Right ventricle myocardium superior (tissue), 1 donor: ENCODE results near the gene ITPRIPL2. TPM values are rescaled to one million over a fixed set of nuclear protein-coding genes. Genes with fewer than 3 reads are reported as not detected.

ENCODE experiments used
- ATAC-seq: fragments of 200-7000 bp; cut with Tn5 transposase; one replicate; pipeline ENCODE4 v1.9.1; 2020; ENCODE audit warnings: mild to moderate bottlenecking; ENCODE audit not compliant: poor library complexity
- DNase-seq: peaks from one replicate; pipeline ENCODE4 v3.0.0-alpha.2; 2020
- intact Hi-C: fragments of 100-400 bp; cut with DNase I; formaldehyde crosslinking; loops from one replicate; pipeline ENCODE4 v1.11.2; 2022
- total RNA-seq: library from RNA; stranded (reverse); fragmentation: NEBNext Ultra II Directional; extraction: Animal tissue kit (Norgen Biotek cat#: 25700); gene quantifications from one replicate; pipeline ENCODE4 v1.2.1, GENCODE V29; 2021
- donor health status: DM: no; HTN: yes; CAD: no; lungs with severe emphysema.

Gene ITPRIPL2
- total RNA-seq, 1 donor from 2014 or later: 15.7 TPM

DNA sequence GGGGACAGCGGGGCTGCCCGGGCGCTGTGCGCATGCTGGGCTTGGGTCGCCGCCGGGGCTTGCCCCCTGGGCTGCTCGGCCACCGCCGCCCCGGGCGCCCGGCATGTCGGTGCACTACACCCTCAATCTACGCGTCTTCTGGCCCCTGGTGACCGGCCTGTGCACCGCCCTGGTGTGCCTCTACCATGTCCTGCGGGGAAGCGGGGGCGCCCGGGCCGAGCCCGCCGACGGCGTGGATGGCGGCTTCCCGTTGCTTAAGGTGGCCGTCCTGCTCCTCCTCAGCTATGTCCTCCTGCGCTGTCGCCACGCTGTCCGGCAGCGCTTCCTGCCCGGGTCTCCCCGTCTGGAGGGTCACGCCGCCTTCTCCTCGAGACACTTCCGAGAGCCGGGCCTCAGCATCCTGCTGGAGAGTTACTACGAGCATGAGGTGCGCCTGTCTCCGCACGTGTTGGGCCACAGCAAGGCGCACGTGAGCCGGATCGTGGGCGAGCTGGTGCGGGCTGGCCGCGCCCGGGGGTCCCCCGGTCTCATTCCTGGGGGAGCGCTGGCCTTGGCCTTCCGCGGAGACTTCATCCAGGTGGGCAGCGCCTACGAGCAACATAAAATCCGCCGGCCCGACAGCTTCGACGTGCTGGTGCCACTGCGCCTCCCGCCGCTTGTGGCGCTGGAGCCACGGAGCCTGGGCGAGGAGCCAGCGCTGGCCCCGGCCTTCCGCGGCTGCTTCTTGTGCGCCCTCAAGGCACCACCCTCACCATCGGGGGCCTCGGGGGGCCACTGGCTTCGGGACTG is 789 bp downstream of the ITPRIPL2 start:
- ATAC-seq (peak; percentile 26), DNase-seq (peak; percentile 74)
- intact Hi-C loops: no loop called here

DNA sequence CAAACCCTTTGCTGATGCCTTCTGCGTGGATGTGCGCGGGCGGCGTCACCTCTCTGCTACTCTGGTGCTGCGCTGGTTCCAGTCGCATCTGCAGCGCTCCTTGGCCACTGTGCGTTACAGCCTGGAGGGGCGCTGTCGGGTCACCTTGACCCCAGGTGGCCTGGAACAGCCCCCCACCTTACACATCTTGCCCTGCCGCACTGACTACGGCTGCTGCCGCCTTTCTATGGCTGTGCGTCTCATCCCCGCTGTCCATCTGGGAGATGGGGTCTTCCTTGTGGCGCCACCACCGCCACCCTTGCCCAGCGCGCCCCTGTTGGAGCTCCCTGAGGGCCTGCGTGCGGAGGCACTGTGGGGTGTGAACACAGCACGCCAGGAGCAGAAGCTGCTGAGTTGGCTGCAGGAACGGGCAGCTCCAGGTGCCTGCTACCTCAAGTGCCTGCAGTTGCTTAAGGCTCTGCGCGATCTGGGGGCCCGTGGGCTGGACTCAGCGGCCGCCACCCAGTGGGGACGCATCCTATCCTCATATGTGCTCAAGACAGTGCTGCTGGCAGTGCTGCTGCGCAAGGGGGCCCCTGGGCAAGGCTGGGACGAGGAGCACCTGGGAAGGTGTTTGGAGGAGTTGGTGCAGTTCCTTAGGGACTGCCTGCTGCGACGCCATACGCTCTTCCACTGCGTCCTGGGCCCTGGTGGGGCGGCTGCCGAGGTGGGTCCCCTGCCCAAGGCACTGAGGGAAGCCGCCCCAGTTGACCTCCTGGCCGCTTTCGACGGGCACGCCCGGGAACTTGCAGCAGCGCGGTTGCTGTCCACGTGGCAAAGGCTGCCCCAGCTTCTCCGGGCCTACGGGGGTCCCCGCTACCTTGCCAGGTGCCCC is 1.6 kb downstream of the ITPRIPL2 start:
- DNase-seq (peak; percentile 46), ATAC-seq (peak; percentile 18)
- intact Hi-C loops: no loop called here

DNA sequence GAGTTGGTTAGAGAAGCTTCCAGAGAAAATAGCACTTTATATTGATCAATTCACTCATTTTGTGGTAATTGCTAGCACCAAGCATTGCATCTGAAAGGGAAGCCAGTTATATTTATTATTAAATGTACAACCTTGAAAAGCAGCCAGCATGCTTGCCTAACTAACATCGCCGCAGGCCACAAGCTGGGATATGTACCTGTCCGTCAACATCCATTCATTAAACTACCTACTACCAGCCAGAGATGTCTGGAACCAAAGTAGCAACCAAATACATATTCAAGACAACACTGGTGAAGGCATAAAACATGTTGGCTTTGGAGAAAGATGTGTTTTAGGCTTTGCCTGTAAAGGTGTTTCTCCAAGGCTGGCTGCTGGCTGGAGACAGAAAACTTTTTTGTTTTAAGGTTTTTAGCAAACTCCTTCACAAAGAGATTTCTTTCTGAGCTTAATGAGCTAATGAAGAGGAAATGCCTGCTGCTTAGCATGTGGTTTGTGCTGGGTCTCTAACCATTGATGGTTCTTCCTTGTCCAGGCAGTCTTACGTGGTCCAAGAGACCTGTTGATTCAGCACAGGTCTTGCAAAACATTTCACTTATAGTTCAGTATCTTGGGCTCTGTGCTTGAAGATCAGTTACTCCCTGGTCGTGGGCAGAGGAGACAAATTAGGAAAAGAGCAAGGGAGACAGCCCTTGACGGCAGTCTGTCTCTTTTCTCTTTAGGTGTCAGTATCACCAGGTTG is 3.1 kb downstream of the ITPRIPL2 start:
- ATAC-seq (no peak), DNase-seq (no peak)
- intact Hi-C loops: no loop called here

DNA sequence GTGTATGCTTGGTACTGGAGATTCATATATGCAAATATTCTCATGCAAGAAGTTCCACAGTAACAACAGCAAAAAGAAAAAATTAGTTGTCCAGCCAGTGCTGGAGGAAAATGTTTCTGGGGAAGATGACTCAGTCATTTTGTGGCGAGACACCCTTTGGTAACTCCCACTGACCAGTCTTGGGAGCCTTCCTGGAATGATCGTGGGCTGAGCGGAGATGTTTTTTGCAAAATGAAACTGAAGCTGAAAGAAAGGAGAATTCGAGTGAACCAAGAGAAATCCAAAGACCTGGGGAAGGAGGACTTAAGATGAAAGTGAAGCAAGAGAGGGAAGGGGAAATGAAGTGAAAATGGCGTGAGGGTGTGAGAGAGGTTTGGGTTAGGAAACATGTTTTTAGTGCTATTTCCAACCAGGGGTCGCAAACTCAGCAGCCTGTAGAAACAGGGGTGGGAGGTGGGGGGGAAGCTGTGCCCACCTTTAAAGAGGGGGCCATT is 5.2 kb downstream of the ITPRIPL2 start:
- intact Hi-C loops: no loop called here
- ATAC-seq: peak; percentile 51
- DNase-seq: no peak

DNA sequence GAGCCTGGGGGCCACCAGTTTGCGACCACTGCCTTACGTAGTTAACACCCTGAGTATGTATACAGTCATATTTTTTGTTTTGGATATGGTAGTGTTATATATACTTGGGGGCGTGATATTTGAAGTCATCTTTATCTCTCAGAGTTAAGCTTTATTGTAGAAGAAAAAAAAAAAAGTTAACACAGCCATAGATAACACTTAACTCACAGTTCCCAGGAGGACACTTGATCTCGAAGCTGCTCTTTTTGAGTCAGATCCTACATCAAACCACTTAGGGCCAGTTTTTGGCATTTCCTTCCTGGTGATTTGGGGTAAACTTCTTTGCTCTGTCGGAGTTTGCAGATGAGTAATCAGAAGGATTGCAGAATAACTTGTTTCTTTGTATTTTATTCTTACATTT is 5.8 kb downstream of the ITPRIPL2 start:
- ATAC-seq (peak; percentile 45), DNase-seq (no peak)
- intact Hi-C loops: no loop called here

DNA sequence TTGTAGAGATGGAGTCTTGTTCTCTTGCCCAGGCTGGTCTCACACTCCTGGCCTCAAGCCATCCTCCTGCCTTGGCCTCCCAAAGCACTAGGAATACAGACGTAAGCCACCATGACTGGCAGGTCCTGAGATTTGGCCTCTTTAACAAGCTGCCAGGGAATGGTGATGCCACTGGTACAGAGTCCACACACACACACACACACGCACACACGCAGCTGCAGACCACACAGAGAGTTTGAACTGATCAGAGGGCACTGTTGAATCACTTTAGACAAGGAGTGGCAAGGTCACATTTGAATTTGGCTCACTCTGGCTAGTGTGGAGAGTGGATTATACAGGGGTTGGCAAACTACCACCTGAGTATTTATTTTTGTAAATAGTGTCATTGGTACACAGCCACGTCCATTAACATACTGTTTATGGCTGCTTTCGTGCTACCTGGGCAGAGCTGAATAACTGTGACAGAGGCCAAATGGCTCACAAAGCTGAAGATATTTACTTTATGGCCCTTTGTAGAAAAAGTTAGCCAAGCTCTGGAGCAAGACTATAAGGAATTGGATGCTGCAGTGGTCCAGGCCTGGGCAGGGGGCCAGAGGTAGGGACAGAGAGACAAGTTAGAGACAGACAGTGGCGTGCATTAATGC is 9.9 kb downstream of the ITPRIPL2 start:
- no peak for DNase-seq
- intact Hi-C loops: no loop called here
- peak; percentile 15 for ATAC-seq

DNA sequence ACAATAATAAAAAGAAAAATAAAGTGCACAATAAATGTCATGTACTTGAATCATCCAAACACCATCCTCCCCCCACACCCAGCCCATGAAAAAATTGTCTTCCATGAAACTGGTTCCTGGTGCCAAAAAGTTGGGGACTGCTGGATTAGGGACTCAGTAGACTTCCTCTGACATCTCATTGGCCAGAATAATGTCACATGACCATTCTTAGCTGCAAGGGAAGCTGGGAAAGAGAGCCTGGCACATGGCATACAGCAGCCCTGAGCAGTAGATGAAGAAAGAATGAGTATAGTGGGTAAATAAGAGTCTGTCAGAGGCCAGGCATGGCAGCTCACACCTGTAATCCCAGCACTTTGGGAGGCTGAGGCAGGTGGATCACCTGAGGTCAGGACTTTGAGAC is 12.5 kb downstream of the ITPRIPL2 start:
- DNase-seq: no peak
- intact Hi-C loops: no loop called here
- ATAC-seq: no peak

DNA sequence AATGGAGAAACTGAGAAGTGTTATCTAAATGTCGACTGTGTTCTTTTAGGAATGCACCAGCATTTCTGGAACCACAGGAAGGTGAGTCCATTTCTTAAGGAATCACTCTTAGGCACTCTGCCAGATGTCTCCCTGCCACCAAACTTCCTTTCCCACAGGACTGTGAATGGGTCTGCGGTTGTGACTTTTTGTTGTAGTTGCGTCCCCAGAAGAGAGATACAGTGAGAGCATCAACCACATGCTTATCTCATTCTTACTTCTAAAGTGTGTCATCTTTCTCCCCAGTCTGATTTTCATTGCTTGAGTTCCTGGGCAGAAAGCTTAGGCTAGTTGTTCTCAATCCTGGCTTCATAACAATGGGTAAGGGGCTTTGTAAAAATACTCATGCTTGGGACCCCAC is 13.4 kb downstream of the ITPRIPL2 start:
- intact Hi-C loops: no loop called here
- DNase-seq (no peak), ATAC-seq (no peak)

DNA sequence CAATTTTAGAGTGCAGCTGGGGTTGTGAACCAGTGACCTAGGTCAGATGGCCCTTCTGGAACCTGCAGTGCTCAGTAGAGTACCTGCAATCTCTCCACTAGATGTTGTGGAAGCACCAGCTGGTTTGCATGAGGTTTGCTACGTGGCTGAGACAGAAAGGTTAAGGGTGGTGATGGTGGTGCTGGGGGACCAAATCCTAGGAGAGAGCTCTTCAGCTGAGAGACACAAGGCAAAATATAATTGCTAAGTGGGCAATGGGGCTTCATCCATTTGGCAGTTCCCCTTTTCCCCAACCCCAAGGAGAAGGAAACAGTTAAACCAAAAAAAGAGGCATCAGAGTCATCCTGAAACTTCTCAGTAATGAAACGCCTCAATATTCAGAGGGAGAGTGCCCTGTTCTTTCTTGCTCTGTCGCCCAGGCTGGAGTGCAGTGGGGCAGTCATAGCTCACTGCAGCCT is 13.9 kb downstream of the ITPRIPL2 start:
- no peak for ATAC-seq
- no peak for DNase-seq
- intact Hi-C loops: no loop called here

DNA sequence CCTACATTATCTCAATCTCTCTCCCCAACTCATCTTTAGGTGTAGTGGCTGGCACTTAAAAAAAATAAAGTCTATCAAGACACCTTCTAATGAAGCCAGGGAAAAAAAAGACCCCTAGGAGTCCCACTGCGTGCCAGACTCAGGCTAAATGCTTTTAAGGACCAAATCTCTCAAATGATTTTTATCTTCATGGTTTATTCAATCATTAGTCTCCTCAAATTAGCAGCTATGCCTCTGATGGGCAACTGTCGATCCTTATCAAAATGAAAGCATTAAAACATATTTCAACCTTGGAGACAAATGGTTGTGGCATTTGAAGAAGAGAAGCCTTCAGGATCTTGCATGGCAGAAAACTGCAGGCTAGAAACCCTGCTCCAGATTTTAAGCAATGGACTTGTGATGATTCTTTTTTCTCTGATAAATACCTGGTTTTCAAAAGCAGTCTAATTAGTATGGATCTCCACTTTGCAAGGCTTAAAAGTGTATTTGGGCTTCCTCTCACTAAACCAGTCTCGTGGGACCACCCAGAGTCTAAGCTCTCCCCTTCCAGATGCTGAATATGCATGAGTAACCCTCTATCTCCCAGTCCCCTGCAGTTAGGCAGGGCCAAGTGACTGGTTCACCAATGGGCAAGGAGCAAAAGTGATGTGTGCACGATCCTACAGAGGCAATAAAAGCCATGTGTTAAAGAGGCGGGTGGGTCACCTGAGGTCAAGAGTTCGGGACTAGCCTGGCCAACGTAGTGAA is 14.9 kb downstream of the ITPRIPL2 start:
- DNase-seq (no peak), ATAC-seq (no peak)
- intact Hi-C loops: no loop called here

DNA sequence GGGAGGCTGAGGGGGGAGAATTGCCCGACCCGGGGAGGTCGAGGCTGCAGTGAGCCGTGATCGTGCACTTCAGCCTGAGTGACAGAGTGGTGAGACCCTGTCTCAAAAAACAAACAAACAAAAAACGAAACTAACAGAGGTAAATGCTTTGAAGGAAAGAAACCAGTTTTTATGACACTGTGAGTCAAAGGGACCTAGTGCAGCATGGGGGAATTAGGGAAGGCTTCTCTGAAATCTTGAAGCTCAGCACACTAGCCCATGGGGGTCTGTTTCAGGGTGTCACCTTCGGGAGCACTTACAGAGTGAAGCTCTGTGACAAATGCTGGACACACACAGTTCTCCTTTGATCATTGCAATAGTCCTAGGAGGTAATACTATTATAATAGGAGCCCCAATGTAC is 16.6 kb downstream of the ITPRIPL2 start:
- intact Hi-C loops: no loop called here
- DNase-seq (no peak), ATAC-seq (no peak)

DNA sequence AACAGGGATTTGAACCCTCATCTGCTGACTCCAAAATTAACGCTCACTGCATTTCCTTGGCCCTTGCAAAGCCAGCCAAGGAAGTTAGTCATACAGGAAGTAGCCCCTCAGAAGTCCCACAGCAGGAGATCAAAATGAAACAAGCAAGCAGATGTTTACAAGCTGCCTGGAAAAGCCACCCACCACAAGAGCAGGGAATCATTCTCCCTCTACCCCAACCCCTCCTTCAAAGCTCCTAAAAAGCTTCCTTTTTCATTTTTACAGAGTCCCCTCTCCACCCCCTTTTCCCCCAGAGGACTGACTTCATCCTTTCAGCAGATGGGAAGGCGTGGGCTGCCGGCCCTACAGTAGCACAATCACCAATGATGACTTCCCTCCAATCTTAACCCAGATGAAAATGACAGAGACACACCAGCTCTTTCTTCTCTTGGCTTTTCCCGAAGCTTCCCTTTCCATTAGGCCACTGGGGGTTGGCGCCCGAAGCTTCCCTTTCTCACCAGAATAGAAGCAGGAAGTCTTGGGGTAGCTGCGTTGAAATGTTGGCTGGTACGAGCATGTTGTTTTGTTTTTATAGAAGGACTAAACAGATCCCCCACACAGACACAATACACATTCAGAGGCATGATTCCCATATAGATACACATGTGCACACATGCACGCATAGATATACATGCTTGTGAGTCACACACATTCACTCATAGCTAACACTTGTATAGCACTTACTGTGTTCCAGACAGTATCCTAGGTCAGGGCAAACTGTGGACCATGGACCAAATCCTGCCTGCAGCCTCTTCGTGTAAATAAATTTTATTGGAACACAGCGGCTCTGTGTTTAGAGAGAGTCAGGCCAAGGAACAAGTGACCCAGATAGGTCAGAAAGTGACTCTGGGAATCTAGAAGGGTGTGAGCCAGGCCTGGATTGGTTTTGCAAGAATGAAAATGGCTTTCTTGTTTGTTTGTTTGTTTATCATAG is 17.4 kb downstream of the ITPRIPL2 start:
- ATAC-seq (peak; percentile 84), DNase-seq (peak; percentile 63)
- intact Hi-C loops: no loop called here

DNA sequence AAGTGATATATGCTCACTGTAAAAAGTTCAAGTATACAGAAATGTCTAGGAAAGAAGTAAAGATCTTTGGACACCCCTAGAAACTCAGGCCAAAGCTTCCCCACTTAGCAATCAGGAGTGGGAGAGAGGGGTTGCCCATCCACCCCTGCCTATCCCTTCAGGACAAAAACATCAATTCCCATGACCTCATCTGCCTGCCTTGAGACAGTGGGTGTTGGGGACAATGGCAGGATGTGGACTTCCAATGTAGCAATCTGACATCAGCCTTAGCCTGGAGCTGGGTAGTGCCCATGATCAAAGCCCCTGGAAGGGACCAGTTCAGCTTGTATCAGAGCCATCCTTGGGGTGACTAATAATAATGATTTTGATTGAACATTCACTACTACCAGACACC is 18.1 kb downstream of the ITPRIPL2 start:
- ATAC-seq: no peak
- intact Hi-C loops: no loop called here

DNA sequence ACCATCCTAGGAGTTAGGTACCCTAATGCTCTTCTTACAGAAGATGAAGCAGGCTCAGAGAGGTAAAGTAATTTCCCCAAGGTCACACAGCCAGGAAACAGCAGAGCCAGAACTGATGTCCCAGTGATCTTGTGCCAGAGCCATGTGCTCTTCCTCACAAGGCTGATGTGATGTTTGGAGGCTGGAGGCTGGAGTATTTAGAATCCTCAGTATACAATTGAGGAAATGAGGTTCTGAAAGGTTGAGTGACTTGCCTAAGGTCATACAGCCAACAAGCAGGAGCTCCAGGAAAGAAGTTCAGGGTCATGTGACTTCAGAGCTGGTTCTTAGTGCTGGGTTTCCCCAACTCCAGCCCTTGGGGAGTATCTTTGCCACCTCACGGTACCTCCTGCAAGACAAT is 18.5 kb downstream of the ITPRIPL2 start:
- DNase-seq (no peak), ATAC-seq (no peak)
- intact Hi-C loops: no loop called here

More for the DNA sequence above, 18.1 kb downstream of the ITPRIPL2 start:
- no peak for DNase-seq

DNA sequence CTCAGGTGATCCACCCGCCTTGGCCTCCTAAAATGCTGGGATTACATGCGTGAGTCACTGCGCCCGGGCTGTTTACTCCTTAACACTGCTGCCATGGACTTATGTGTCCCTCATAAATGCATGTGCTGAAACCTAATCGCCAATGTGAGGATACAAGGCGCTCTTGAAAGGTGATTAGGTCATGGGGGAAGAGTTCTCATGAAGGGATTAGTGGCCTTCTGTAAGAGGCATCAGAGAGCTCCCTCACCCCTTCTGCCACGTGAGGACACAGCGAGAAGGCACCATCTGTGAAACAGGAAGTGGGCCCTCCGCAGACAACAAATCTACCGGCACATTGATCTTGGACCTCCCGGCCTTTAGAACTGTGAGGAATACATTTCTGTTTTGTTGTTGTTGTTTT is 19.1 kb downstream of the ITPRIPL2 start:
- DNase-seq (no peak), ATAC-seq (no peak)
- intact Hi-C loops: no loop called here

DNA sequence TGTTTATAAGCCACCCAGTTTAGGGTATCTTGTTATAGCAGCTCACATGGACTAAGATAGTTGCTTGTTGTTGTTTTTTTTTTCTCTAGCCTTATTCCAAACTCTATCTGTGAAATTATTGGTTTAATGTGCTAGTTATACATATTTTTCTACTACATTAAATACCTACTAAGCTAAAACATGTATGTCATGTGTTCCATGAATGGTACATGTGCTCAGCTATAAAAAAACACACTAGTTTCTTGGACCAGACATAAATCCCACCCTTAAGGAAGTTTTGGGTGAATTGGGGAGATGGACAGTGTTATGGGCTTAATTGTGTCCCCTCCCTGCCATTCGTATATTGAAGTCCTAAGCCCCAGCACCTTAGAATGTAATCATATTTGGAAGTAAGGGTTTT is 19.8 kb downstream of the ITPRIPL2 start:
- ATAC-seq (no peak), DNase-seq (no peak)
- intact Hi-C loops: no loop called here
